ENCODE results near the gene LAMA1. TPM values are rescaled to one million over a fixed set of nuclear protein-coding genes. Genes with fewer than 3 reads are reported as not detected.

Gene LAMA1
- total and polyA plus RNA-seq, 2 of the 4 experiments (the other 2 are of a cell fraction), result 10.9 to 15.5 TPM

- no peak overlapping the region for H2BK5ac ChIP-seq (ENCODE audit: low read depth, low read length, poor library complexity, severe bottlenecking)
- no peak overlapping the region for H2BK20ac ChIP-seq (ENCODE audit: low read depth, low read length)
These were observed 89.0 kb downstream of the LAMA1 start for GRCh38 chr18:7028625-7029024.

More at GRCh38 chr18:7028625-7029024, 89.0 kb downstream of the LAMA1 start:
- Histone ChIP-seq H4K91ac (ENCODE audit: insufficient read depth, low read depth, low read length) (no peak overlapping the region), H3K4ac (ENCODE audit: low read depth, low read length) (no peak overlapping the region), H3K9me3 (ENCODE audit: control insufficient read depth, insufficient read depth, low read length) (no peaks in the 10 kb centered on the region), H2BK15ac (ENCODE audit: low read depth, low read length) (no peak overlapping the region), H3K9me1 (ENCODE audit: insufficient read depth, low read length) (no peaks in the 10 kb centered on the region), H2AK9ac (replicated peaks; ENCODE audit: low read depth, low read length, poor library complexity) (no peak overlapping the region), H3K14ac (replicated peaks; ENCODE audit: low read depth, low read length) (no peak overlapping the region), H3K4me2 (ENCODE audit: low read depth, low read length) (no peak overlapping the region), H4K5ac (ENCODE audit: low read depth, low read length) (no peak overlapping the region), H3K4me1 (ENCODE audit: control insufficient read depth, insufficient read depth, low read length) (no peaks in the 10 kb centered on the region), H2AFZ (replicated peaks; ENCODE audit: low read length, poor library complexity) (no peak overlapping the region), H3K27me3 (ENCODE audit: control insufficient read depth, insufficient read depth, low read length) (no peaks in the 10 kb centered on the region), H3K23ac (ENCODE audit: low read depth, low read length) (no peak overlapping the region), H4K20me1 (ENCODE audit: insufficient read depth, low read length) (no peaks in the 10 kb centered on the region), H3K36me3 (ENCODE audit: control insufficient read depth, insufficient read depth, low read length) (peaks cover 13% of the 10 kb centered on the region), H2AK5ac (ENCODE audit: low read depth, low read length) (no peak overlapping the region), H3K4me3 (ENCODE audit: insufficient read depth, low read depth, low read length) (no peak overlapping the region), H3K27ac (ENCODE audit: insufficient read depth, low read length) (no peak overlapping the region), H2BK120ac (ENCODE audit: low read depth, low read length) (no peak overlapping the region), H3K18ac (ENCODE audit: low read depth, low read length) (no peak overlapping the region), H4K8ac (ENCODE audit: low read depth in 2 of 2, low read length in 2 of 2) (no peak overlapping the region), H3K9ac (ENCODE audit: low read depth, low read length) (no peak overlapping the region), H3K79me1 (ENCODE audit: low read depth in 1 of 2, low read length in 2 of 2) (no peaks in the 10 kb centered on the region), H3K56ac (ENCODE audit: extremely low read depth, insufficient read depth, low read length) (no peak overlapping the region)
- TF ChIP-seq CTCF (conservative IDR thresholded peaks at IDR 0.05; ENCODE audit: low read depth, low read length) (no peak), FOS (IDR thresholded peaks at IDR 0.05; ENCODE audit: low read depth, low read length) (no peak), MAZ (IDR thresholded peaks at IDR 0.05; ENCODE audit: borderline replicate concordance, low read depth, low read length) (no peak), POLR2A (IDR thresholded peaks at IDR 0.05; ENCODE audit: low read depth, low read length) (no peak), BHLHE40 (IDR thresholded peaks at IDR 0.05; ENCODE audit: low read depth, low read length) (no peak), MXI1 (IDR thresholded peaks at IDR 0.05; ENCODE audit: borderline replicate concordance, low read depth, low read length) (no peak), RAD21 (IDR thresholded peaks at IDR 0.05; ENCODE audit: low read length) (no peak), CHD1 (IDR thresholded peaks at IDR 0.05; ENCODE audit: low read depth, low read length) (no peak), ELK1 (IDR thresholded peaks at IDR 0.05; ENCODE audit: borderline replicate concordance, low read depth, low read length) (no peak), NFE2L2 (IDR thresholded peaks at IDR 0.05; ENCODE audit: low read depth, low read length) (no peak), MAFK (IDR thresholded peaks at IDR 0.05; ENCODE audit: low read depth, low read length) (no peak), CEBPB (IDR thresholded peaks at IDR 0.05; ENCODE audit: low read depth, low read length) (no peak), SMC3 (IDR thresholded peaks at IDR 0.05; ENCODE audit: low read depth, low read length) (no peak), RCOR1 (IDR thresholded peaks at IDR 0.05; ENCODE audit: insufficient replicate concordance, low read length) (no peak), RFX5 (IDR thresholded peaks at IDR 0.05; ENCODE audit: low read depth, low read length) (no peak), USF2 (IDR thresholded peaks at IDR 0.05; ENCODE audit: low read depth, low read length) (no peak)
- ChIA-PET POLR2A (ENCODE audit: unreplicated experiment) (no interaction called here), CTCF (no interaction called here)
- DNase-seq (no peak), ATAC-seq (ENCODE audit: low read depth) (no peak)
- in situ Hi-C loops (cut with MboI; ENCODE audit: low sequenced_read_pairs), result no loop called here
- intact Hi-C loops (cut with micrococcal nuclease), result no loop called here
- WGBS, 2 experiments (ENCODE audit: extremely low coverage in 2 of 2, insufficient read length in 1 of 2), result 88% methylated on average over 6 of the region's 13 CpGs; no CpG with 5 or more reads in 1 of the 2 experiments
- BruUV-seq (replicated peaks), result no TSS peak
- dilution Hi-C loops (cut with HindIII; ENCODE audit: low sequenced_read_pairs, unreplicated experiment), result no loop called here
